ENCODE results near the gene CFAP20DC. TPM values are rescaled to one million over a fixed set of nuclear protein-coding genes. Genes with fewer than 3 reads are reported as not detected.

The CFAP20DC gene
- total and polyA plus RNA-seq, 12 donors = 0.13 to 0.25 (median 0.14) TPM; not detected in 8

DNA sequence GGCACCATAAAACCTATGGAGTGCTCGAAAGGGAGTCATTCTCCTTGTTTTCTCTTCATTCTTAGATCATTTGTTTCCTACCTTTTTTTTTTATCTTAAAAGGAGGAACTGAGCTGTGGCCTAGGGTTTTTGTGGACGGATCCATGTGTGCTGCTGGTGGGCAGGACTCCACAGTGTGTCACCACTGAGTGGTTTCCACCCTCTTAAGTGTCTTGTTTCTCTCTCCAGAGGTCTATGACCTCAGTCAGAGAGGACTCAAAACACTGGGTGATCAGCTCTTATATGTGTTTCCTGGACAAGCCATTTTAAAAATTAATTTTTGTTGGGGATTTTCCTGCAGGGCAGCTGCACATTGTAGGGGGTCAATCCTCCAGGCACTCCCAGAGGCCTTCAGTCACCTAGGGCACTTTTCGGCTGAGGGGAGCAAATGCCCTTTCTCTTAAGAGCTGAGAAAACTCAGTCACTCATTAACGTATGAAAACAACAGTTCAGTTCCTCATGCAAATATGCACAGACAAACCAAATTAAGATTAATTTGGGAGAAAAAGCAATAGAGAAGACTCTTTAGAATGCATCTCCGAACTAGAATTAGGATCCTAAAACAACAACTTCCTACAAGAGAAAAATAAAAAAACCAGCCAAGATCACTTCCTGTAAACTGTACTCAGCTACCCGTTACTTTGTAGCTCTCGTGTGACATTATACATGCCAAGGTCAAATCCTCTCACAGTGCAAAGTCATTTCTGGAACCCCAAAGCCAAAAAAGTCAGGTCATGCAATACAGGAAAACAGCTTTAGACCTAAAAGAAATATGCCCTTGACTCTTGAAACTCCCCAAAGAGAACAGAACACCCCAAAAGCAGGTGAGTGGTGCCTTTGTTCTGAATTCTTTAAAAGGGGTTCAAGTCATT is 355.6 kb downstream of the CFAP20DC start:
- Histone ChIP-seq H3K4me3 (no peak overlapping the region), H3K27ac (no peak overlapping the region), H3K4me1 (peaks cover 0 to 2% (median 0%) of the 10 kb centered on the region in 9 donors), H3K27me3 (no peaks in the 10 kb centered on the region), H3K9me3 (peaks cover 0 to 35% (median 8%) of the 10 kb centered on the region in 11 donors), H3K36me3 (no peaks in the 10 kb centered on the region)
- DNase-seq (no peak), ATAC-seq (no peak)
- intact Hi-C loops (cut with DNase I) = no loop called here
- TF ChIP-seq CTCF (IDR thresholded peaks at IDR 0.05) = no peak
- WGBS, 2 donors = 59 to 67% methylated on average over 7 of the region's 7 CpGs

- no peak overlapping the region for H3K4me3 ChIP-seq
- no peak overlapping the region for H3K27ac ChIP-seq
- H3K4me1 ChIP-seq = peaks cover 0 to 2% (median 0%) of the 10 kb centered on the region in 9 donors
- intact Hi-C loops (cut with DNase I) = no loop called here
- no peak for TF ChIP-seq CTCF (IDR thresholded peaks at IDR 0.05)
- H3K27me3 ChIP-seq = peaks cover 0 to 9% (median 0%) of the 10 kb centered on the region in 7 donors
- ATAC-seq (no peak), DNase-seq (no peak)
- no peaks in the 10 kb centered on the region for H3K36me3 ChIP-seq
- 88 to 89% methylated on average over 1 of the region's 1 CpG for WGBS, 2 donors
- H3K9me3 ChIP-seq = peaks cover 0 to 35% (median 8%) of the 10 kb centered on the region in 11 donors
These were observed 357.3 kb downstream of the CFAP20DC start for GRCh38 chr3:58692484-58692883.

Data from heart right ventricle (tissue), 16 donors.